A673 (cell line): ENCODE results near the gene WDR88. TPM values are rescaled to one million over a fixed set of nuclear protein-coding genes. Genes with fewer than 3 reads are reported as not detected.

Experiments
- BruUV-seq: library from RNA; stranded (reverse); fragments of 400-500 nt; replicated peaks from 2 replicates; lab custom pipeline; 2021; lab: Mats Ljungman, UMichigan
- CTCF ChIA-PET: fragments of 300-600 bp; sonication (Branson Sonifier 250); formaldehyde crosslinking; loops from one replicate; lab custom pipeline; 2022; ENCODE audit warnings: antibody characterized with exemption; lab: Charles Lee
- POLR2A ChIA-PET: fragments of 300-600 bp; sonication (Branson Sonifier 250); formaldehyde crosslinking; loops from one replicate; lab custom pipeline; 2022; ENCODE audit warnings: antibody characterized with exemption; ENCODE audit not compliant: low non-redundant PET; lab: Charles Lee
- DNase-seq: peaks from one replicate; pipeline ENCODE4 v3.0.0-alpha.2; 2015; ENCODE audit warnings: low spot score
- H3K27ac ChIP-seq: fragments of 200-600 bp; sonication (generic); 2 replicates; pipeline ENCODE4 v1.5.1; 2016; ENCODE audit warnings: mixed run types, low read depth, mild to moderate bottlenecking, mixed read lengths, antibody characterized with exemption, low read length; ENCODE audit not compliant: poor library complexity, severe bottlenecking
- H3K27me3 ChIP-seq: fragments of 200-600 bp; sonication (generic); replicated peaks from 2 replicates; pipeline ENCODE4 v1.6.1; 2017; ENCODE audit warnings: mixed run types, low read depth, mild to moderate bottlenecking, mixed read lengths, antibody characterized with exemption, low read length; ENCODE audit not compliant: insufficient read depth, poor library complexity
- H3K36me3 ChIP-seq: fragments of 200-600 bp; sonication (generic); 2 replicates; pipeline ENCODE4 v1.6.1; 2016; ENCODE audit warnings: mixed run types, mild to moderate bottlenecking, mixed read lengths, antibody characterized with exemption, low read length; ENCODE audit not compliant: insufficient read depth, poor library complexity, severe bottlenecking
- H3K4me1 ChIP-seq: fragments of 200-600 bp; sonication (generic); 2 replicates; pipeline ENCODE4 v1.6.1; 2017; ENCODE audit warnings: mixed run types, mild to moderate bottlenecking, mixed read lengths, antibody characterized with exemption, low read length; ENCODE audit not compliant: insufficient read depth, poor library complexity, severe bottlenecking
- H3K4me3 ChIP-seq: fragments of 200-600 bp; sonication (generic); 2 replicates; pipeline ENCODE4 v1.5.1; 2016; ENCODE audit warnings: low read depth, mixed run types, mild to moderate bottlenecking, mixed read lengths, low read length; ENCODE audit not compliant: poor library complexity, severe bottlenecking
- H3K9me3 ChIP-seq: fragments of 200-600 bp; sonication (generic); 2 replicates; pipeline ENCODE4 v1.6.1; 2016; ENCODE audit warnings: mixed run types, low read depth, mild to moderate bottlenecking, mixed read lengths, antibody characterized with exemption, low read length; ENCODE audit not compliant: poor library complexity, severe bottlenecking
- CTCF ChIP-seq: fragments of 300-800, 200-600 bp; sonication (generic); conservative IDR thresholded peaks from 2 replicates; pipeline ENCODE4 v1.5.1; 2017; ENCODE audit warnings: low read depth, mild to moderate bottlenecking, antibody characterized with exemption, low read length, moderate library complexity, mixed read lengths
- EZH2 ChIP-seq: fragments of 200-600 bp; sonication (generic); IDR thresholded peaks from 2 replicates; pipeline ENCODE4 v1.6.1; 2017; ENCODE audit warnings: borderline replicate concordance, low read depth, mild to moderate bottlenecking, mixed read lengths, antibody characterized with exemption, low read length; ENCODE audit not compliant: poor library complexity, severe bottlenecking
- intact Hi-C: fragments of 100-400 bp; cut with micrococcal nuclease; formaldehyde crosslinking; loops from one replicate; pipeline ENCODE4 v1.10.0; 2022; ENCODE audit not compliant: unreplicated experiment
- total RNA-seq: library from RNA; stranded (reverse); gene quantifications from 2 replicates; pipeline ENCODE4 v1.2.3, GENCODE V29; 2021

The WDR88 gene
- total RNA-seq, 1 experiment from 2014 or later = not detected

GRCh38 chr19:33159149-33159548, 27.2 kb downstream of the WDR88 start:
- no peak overlapping the region for H3K4me3 ChIP-seq
- BruUV-seq = no TSS peak
- H3K36me3 ChIP-seq = no peaks in the 10 kb centered on the region
- no peaks in the 10 kb centered on the region for H3K4me1 ChIP-seq
- intact Hi-C loops = no loop called here
- no peaks in the 10 kb centered on the region for H3K27me3 ChIP-seq
- no peak overlapping the region for H3K27ac ChIP-seq
- ChIA-PET POLR2A (no interaction called here), CTCF (no interaction called here)
- no peak for DNase-seq
- no peak for TF ChIP-seq CTCF
- TF ChIP-seq EZH2 = no peak
- H3K9me3 ChIP-seq = no peaks in the 10 kb centered on the region

- no peak overlapping the region for H3K27ac ChIP-seq
- no peak for DNase-seq
- no peaks in the 10 kb centered on the region for H3K9me3 ChIP-seq
- no TSS peak for BruUV-seq
- TF ChIP-seq CTCF (no peak), EZH2 (no peak)
- H3K4me1 ChIP-seq = no peaks in the 10 kb centered on the region
- POLR2A ChIA-PET = no interaction called here
- H3K27me3 ChIP-seq = no peaks in the 10 kb centered on the region
- H3K4me3 ChIP-seq = no peak overlapping the region
- intact Hi-C loops = no loop called here
- CTCF ChIA-PET = no interaction called here
- H3K36me3 ChIP-seq = no peaks in the 10 kb centered on the region
These were observed 28.0 kb downstream of the WDR88 start for GRCh38 chr19:33159893-33160292.

GRCh38 chr19:33161201-33161600, 29.3 kb downstream of the WDR88 start:
- Histone ChIP-seq H3K27ac (no peak overlapping the region), H3K4me3 (no peak overlapping the region), H3K36me3 (no peaks in the 10 kb centered on the region), H3K4me1 (no peaks in the 10 kb centered on the region), H3K9me3 (no peaks in the 10 kb centered on the region), H3K27me3 (no peaks in the 10 kb centered on the region)
- no peak for DNase-seq
- ChIA-PET POLR2A (no interaction called here), CTCF (no interaction called here)
- no TSS peak for BruUV-seq
- TF ChIP-seq EZH2 (no peak), CTCF (no peak)
- intact Hi-C loops = no loop called here
